ENCODE data around the gene H2AZ2. TPM values are rescaled to one million over a fixed set of nuclear protein-coding genes. Genes with fewer than 3 reads are reported as not detected.

The H2AZ2 gene
- total and polyA plus RNA-seq, 2 donors (not counting 1 experiment from before 2014, with no cell fraction given): 55.3 to 129 TPM

- H3K27ac Mint-ChIP-seq: no peak overlapping the region
- H3K4me3 Mint-ChIP-seq: no peak overlapping the region
- WGBS (ENCODE audit: insufficient coverage): no CpG with 5 or more reads among the region's 2 CpGs
- POLR2A ChIA-PET: interaction anchor here (1.0 kb wide), 1 partner anchor 15 kb away, joined by 4 read pairs; no protein-coding TSS in a partner anchor
- CTCF ChIA-PET: no interaction called here
- peaks cover 0 to 68% of the 10 kb centered on the region in 2 experiments for H3K36me3 ChIP-seq (replicated peaks in 1 of 2; ENCODE audit: control extremely low read depth in 1 of 2, control insufficient read depth in 1 of 2, extremely low read depth in 1 of 2, insufficient read depth in 2 of 2, low read length in 1 of 2)
- H3K27ac ChIP-seq (ENCODE audit: low read length in 2 of 2): no peak overlapping the region
- ATAC-seq (ENCODE audit: low read depth): no peak
- H3K9me3 Mint-ChIP-seq (ENCODE audit: insufficient read depth): no peaks in the 10 kb centered on the region
- H3K4me2 ChIP-seq (replicated peaks; ENCODE audit: low read depth, low read length, poor library complexity, severe bottlenecking): no peak overlapping the region
- peaks cover 37% of the 10 kb centered on the region for H4K20me1 ChIP-seq (ENCODE audit: control insufficient read depth, insufficient read depth, low read length, poor library complexity, severe bottlenecking)
- no peak overlapping the region for H3K4me3 ChIP-seq (ENCODE audit: control extremely low read depth in 1 of 5, extremely low read depth in 1 of 5, insufficient read depth in 1 of 5, low read depth in 2 of 5, low read length in 4 of 5)
- H2AFZ ChIP-seq (ENCODE audit: insufficient read depth, low read depth, low read length, poor library complexity, severe bottlenecking): no peak overlapping the region
- H3K27me3 Mint-ChIP-seq: no peaks in the 10 kb centered on the region
- no peak for DNase-seq
- H3K9ac ChIP-seq (ENCODE audit: low read length): no peak overlapping the region
- H3K79me2 ChIP-seq (ENCODE audit: control insufficient read depth, insufficient read depth, low read length): peaks cover 77% of the 10 kb centered on the region
- H3K4me1 Mint-ChIP-seq: peaks cover 4% of the 10 kb centered on the region
- TF ChIP-seq CTCF (IDR thresholded peaks at IDR 0.05): no peak
- H3K4me1 ChIP-seq (ENCODE audit: control insufficient read depth in 2 of 2, insufficient read depth in 2 of 2, low read length in 2 of 2): no peaks in the 10 kb centered on the region
- H3K9me3 ChIP-seq (ENCODE audit: control extremely low read depth in 1 of 3, control insufficient read depth in 2 of 3, insufficient read depth in 1 of 3, low read length in 2 of 3): no peaks in the 10 kb centered on the region
- no peaks in the 10 kb centered on the region for H3K27me3 ChIP-seq (replicated peaks in 1 of 4; ENCODE audit: control extremely low read depth in 1 of 4, control insufficient read depth in 3 of 4, insufficient read depth in 4 of 4, low read length in 3 of 4)
- intact Hi-C loops (cut with micrococcal nuclease): no loop called here
Observed at GRCh38 chr7:44838751-44839150, 9.1 kb downstream of the H2AZ2 start.

GRCh38 chr7:44827567-44827966, 20.3 kb downstream of the H2AZ2 start:
- Histone ChIP-seq H3K79me2 (ENCODE audit: control insufficient read depth, insufficient read depth, low read length) (peaks cover 2% of the 10 kb centered on the region), H3K27me3 (replicated peaks in 1 of 4; ENCODE audit: control extremely low read depth in 1 of 4, control insufficient read depth in 3 of 4, insufficient read depth in 4 of 4, low read length in 3 of 4) (no peaks in the 10 kb centered on the region), H3K36me3 (replicated peaks in 1 of 2; ENCODE audit: control extremely low read depth in 1 of 2, control insufficient read depth in 1 of 2, extremely low read depth in 1 of 2, insufficient read depth in 2 of 2, low read length in 1 of 2) (peaks cover 0 to 35% of the 10 kb centered on the region in 2 experiments), H3K9ac (ENCODE audit: low read length) (no peak overlapping the region), H3K27ac (ENCODE audit: low read length in 2 of 2) (no peak overlapping the region), H3K4me3 (ENCODE audit: control extremely low read depth in 1 of 5, extremely low read depth in 1 of 5, insufficient read depth in 1 of 5, low read depth in 2 of 5, low read length in 4 of 5) (no peak overlapping the region), H3K4me2 (replicated peaks; ENCODE audit: low read depth, low read length, poor library complexity, severe bottlenecking) (no peak overlapping the region), H4K20me1 (ENCODE audit: control insufficient read depth, insufficient read depth, low read length, poor library complexity, severe bottlenecking) (no peaks in the 10 kb centered on the region), H3K4me1 (ENCODE audit: control insufficient read depth in 2 of 2, insufficient read depth in 2 of 2, low read length in 2 of 2) (no peaks in the 10 kb centered on the region), H3K9me3 (ENCODE audit: control extremely low read depth in 1 of 3, control insufficient read depth in 2 of 3, insufficient read depth in 1 of 3, low read length in 2 of 3) (no peaks in the 10 kb centered on the region), H2AFZ (ENCODE audit: insufficient read depth, low read depth, low read length, poor library complexity, severe bottlenecking) (no peak overlapping the region)
- ATAC-seq (ENCODE audit: low read depth): no peak
- intact Hi-C loops (cut with micrococcal nuclease): no loop called here
- WGBS (ENCODE audit: insufficient coverage): 100% methylated on average over 1 of the region's 3 CpGs
- H3K4me1 Mint-ChIP-seq: no peaks in the 10 kb centered on the region
- POLR2A ChIA-PET: no interaction called here
- H3K9me3 Mint-ChIP-seq (ENCODE audit: insufficient read depth): no peaks in the 10 kb centered on the region
- no peak for DNase-seq
- CTCF ChIA-PET: no interaction called here
- H3K27me3 Mint-ChIP-seq: no peaks in the 10 kb centered on the region
- H3K27ac Mint-ChIP-seq: no peak overlapping the region
- TF ChIP-seq CTCF (IDR thresholded peaks at IDR 0.05) (no peak), EZH2 (IDR thresholded peaks at IDR 0.05; ENCODE audit: borderline replicate concordance, insufficient read depth, low read depth, low read length, poor library complexity, severe bottlenecking) (no peak)
- no peak overlapping the region for H3K4me3 Mint-ChIP-seq

All from B cell (primary cell).